ENCODE measurements around the gene RRP12. TPM values are rescaled to one million over a fixed set of nuclear protein-coding genes. Genes with fewer than 3 reads are reported as not detected.
A peak's percentile ranks its signal among the peaks of the same experiment; 100 is the strongest.

RRP12 gene
- total and polyA plus RNA-seq, 11 donors: 6.0 to 61.2 (median 21.5) TPM

GRCh38 chr10:97372233-97372875 lies 28.8 kb downstream of the RRP12 start:
- Histone ChIP-seq H3K27ac (peak overlapping the region in 1 of 12 donors; percentile 34), H3K4me3 (no peak overlapping the region), H3K36me3 (peaks cover 2 to 86% (median 70%) of the 10 kb centered on the region in 9 donors), H3K9me3 (no peaks in the 10 kb centered on the region), H3K4me1 (peaks cover 0 to 15% (median 0%) of the 10 kb centered on the region in 12 donors), H3K27me3 (no peaks in the 10 kb centered on the region)
- no peak for ATAC-seq
- intact Hi-C loops (cut with DNase I): no loop called here
- DNase-seq: no peak
- TF ChIP-seq CTCF (IDR thresholded peaks at IDR 0.05) (no peak), POLR2A (IDR thresholded peaks at IDR 0.05) (no peak)
- WGBS, 4 donors: 94 to 98% (median 95%) methylated on average over 7 of the region's 7 CpGs

- TF ChIP-seq CTCF (IDR thresholded peaks at IDR 0.05) (no peak), POLR2A (IDR thresholded peaks at IDR 0.05) (no peak)
- H3K4me3 ChIP-seq: no peak overlapping the region
- H3K27me3 ChIP-seq: no peaks in the 10 kb centered on the region
- no peak for DNase-seq
- intact Hi-C loops (cut with DNase I): no loop called here
- H3K27ac ChIP-seq: no peak overlapping the region
- H3K36me3 ChIP-seq: peaks cover 2 to 84% (median 70%) of the 10 kb centered on the region in 9 donors
- WGBS, 4 donors: 79 to 90% (median 84%) methylated on average over 7 of the region's 7 CpGs
- no peaks in the 10 kb centered on the region for H3K9me3 ChIP-seq
- no peak for ATAC-seq
- peaks cover 0 to 21% (median 0%) of the 10 kb centered on the region in 12 donors for H3K4me1 ChIP-seq
Observed at GRCh38 chr10:97371696-97372095, 29.4 kb downstream of the RRP12 start.

GRCh38 chr10:97367126-97367649 lies 34.0 kb downstream of the RRP12 start:
- peak overlapping the region in 1 of 12 donors; percentile 93 for H3K27ac ChIP-seq
- no peaks in the 10 kb centered on the region for H3K27me3 ChIP-seq
- no peak overlapping the region for H3K4me3 ChIP-seq
- peak in 3 of 4 donors; percentile 13 to 56 (median 18) for ATAC-seq
- H3K9me3 ChIP-seq: no peaks in the 10 kb centered on the region
- peaks cover 0 to 42% (median 0%) of the 10 kb centered on the region in 12 donors for H3K4me1 ChIP-seq
- intact Hi-C loops (cut with DNase I): no loop called here
- DNase-seq: peak in 1 of 5 donors; percentile 5
- TF ChIP-seq POLR2A (IDR thresholded peaks at IDR 0.05): no peak
- TF ChIP-seq CTCF (IDR thresholded peaks at IDR 0.05): no peak
- WGBS, 4 donors: 86 to 94% (median 86%) methylated on average over 8 to 12 of the region's 12 CpGs
- H3K36me3 ChIP-seq: peaks cover under 1 to 83% (median 65%) of the 10 kb centered on the region in 9 donors

GRCh38 chr10:97366572-97366971 lies 34.6 kb downstream of the RRP12 start:
- no peak for DNase-seq
- peaks cover 0 to 78% (median 58%) of the 10 kb centered on the region in 9 donors for H3K36me3 ChIP-seq
- intact Hi-C loops (cut with DNase I): no loop called here
- peaks cover 0 to 44% (median 0%) of the 10 kb centered on the region in 12 donors for H3K4me1 ChIP-seq
- no peaks in the 10 kb centered on the region for H3K27me3 ChIP-seq
- no peaks in the 10 kb centered on the region for H3K9me3 ChIP-seq
- H3K4me3 ChIP-seq: peak overlapping the region in 1 of 12 donors; percentile 12
- WGBS, 4 donors: 90 to 99% (median 93%) methylated on average over 11 of the region's 11 CpGs
- no peak for TF ChIP-seq POLR2A (IDR thresholded peaks at IDR 0.05)
- peak overlapping the region in 3 of 12 donors; percentile 6 to 93 (median 9) for H3K27ac ChIP-seq
- no peak for ATAC-seq

Data from heart left ventricle (tissue), 16 donors.